HG03432 (cell line): ENCODE data around the gene CD276.
A peak's percentile ranks its signal among the peaks of the same experiment; 100 is the strongest.
"Not testable (repeated sequence)": the region's sequence is repeated elsewhere in the genome, so short reads cannot be mapped to it uniquely, and the experiment has no call there.

ENCODE experiments used
- ATAC-seq: cut with Tn5 transposase; IDR thresholded peaks from one replicate; pipeline ENCODE4 v1.9.1; 2021; ENCODE audit warnings: mild to moderate bottlenecking, moderate library complexity; ENCODE audit not compliant: unreplicated experiment

Gene CD276

DNA sequence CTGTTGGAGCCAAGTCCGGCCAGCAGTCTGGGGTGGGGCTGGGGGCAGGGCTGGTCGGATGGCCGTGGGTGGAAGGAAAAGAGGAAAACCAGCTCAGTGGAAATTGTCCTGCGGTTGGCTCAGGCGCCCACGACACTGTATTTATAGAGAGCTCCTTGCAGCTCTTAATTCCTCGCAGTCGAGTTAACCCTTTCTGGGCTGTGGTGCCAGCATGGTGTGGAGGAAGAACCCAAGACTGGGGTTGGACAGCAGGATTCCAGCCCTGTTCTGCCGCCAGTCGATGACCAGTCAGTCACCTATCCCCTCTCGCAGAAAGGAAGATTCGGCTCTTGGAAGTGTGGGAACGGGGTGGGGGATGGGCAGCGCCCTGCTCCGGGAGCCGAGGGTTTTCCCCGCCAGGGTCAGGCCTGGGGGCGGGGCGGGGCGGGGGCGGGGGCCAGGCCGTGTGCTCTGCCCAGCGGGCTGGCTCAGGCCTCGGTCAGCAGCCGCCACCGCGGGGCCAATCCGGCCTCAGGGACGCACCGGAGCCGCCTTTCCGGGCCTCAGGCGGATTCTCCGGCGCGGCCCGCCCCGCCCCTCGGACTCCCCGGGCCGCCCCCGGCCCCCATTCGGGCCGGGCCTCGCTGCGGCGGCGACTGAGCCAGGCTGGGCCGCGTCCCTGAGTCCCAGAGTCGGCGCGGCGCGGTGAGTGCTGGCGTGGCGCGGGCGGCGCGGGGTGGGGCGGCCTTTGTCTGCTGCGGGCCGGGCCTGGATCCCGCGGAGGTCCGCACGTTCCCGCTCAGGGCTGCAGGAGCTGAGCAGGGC, at the start of gene CD276:
TSS of gene CD276 (plus strand) at position 607 of the 804 bp plus-strand sequence. CDS start 15,257 bp downstream, outside the sequence.
- peak; percentile 45 for ATAC-seq

GRCh38 chr15:73637527-73637926, 46.7 kb upstream of the CD276 start:
- no peak for ATAC-seq

GRCh38 chr15:73639464-73639863, 44.7 kb upstream of the CD276 start:
- not testable (repeated sequence) for ATAC-seq

DNA sequence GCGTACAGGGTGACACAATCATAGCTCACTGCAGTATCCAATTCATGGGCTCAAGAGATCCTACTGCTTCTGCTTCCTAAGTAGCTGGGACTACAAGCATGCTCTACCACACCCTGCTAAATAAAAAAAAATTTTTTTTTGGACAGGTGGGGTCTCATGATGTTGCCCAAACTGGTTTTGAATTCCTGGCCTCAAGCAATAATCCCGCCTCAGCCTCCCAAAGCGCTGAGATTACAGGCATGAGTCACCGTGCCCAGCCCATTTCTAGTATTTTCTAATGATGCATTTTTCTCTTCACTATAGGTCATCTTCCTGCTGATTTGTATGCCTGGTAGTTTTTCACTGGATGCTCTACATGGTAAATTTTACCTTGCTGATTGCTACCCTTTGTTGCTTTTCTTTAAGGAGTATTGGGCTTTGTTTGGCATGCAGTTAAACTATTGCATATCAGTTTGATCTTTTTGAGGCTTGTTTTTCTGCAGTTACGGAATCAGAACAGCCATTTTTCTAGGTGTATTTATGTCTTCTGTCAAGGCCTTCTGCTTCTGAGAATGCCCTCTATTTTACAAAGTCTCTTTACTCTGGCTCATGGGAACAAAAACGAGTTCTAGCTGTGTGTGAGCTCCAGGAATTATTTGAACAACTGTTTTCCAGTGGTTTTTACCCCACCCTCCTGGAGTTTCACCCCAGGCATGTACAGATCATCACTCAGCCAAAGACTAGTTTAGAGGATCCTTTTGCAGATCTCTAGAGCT, 36.7 kb upstream of the CD276 start:
- ATAC-seq = no peak

DNA sequence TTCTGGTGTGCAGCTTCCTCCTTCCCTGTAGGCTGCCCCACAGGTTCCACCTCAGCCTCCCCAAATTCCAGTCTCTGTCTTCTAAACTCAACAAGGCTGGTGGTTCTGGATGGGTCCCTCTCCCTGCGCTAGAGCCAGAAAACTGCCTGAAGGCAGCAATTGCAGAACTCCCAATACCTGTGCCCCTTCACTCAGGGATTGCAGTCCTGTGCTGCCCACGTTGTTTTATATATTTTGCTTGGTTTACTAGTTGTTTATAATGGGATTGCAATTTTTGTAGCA, 36.2 kb upstream of the CD276 start:
- ATAC-seq = no peak

DNA sequence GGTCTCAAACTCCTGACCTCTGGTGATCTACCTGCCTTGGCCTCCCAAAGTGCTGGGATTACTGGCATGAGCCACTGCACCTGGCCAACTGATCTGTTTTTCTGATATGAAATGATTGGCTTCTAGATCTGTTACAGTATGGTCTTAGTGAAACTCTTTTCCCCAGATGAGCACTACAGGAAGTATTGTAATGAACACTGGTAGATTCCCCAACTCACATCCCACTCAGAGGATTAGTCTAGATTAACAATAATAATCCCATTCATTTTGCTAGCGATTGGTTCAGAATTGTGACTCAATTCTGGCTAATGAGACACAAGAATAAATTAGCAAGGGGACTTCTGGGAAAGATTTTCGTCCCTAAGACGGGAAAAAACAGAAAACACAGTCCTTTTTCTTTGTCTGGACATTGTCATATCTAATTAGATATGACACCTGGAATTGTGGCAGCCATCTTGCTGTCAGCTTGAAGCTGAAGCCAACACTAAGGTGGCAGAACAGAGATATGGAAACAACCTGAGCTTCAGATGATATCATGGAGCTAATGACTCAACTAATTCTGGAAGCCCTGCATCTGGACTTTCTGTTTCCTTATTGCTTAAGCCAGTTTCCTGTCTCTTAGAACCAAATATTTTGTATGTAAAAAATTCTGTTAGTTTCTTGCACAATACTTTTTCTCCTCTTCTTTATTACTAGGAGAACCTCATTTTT, 33.6 kb upstream of the CD276 start:
- no peak for ATAC-seq

DNA sequence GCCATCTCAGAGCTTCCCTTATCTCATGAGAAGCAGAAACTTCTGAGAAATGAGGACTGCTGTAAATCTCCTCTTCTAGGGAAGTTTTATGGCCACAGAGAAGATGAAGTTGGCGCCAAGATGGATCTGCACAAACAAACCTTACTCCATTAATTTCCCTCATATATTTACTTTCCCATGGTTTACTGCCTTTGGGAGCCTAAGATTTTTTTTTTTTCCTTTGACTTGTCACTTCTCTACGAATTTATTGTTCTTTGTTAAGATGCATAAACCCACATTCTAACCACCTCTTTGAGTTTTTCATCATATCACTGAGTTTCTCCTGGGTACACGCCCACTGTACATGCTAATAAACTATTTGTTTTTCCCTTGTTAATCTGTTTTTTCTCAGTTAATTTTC, 29.5 kb upstream of the CD276 start:
- ATAC-seq = no peak

DNA sequence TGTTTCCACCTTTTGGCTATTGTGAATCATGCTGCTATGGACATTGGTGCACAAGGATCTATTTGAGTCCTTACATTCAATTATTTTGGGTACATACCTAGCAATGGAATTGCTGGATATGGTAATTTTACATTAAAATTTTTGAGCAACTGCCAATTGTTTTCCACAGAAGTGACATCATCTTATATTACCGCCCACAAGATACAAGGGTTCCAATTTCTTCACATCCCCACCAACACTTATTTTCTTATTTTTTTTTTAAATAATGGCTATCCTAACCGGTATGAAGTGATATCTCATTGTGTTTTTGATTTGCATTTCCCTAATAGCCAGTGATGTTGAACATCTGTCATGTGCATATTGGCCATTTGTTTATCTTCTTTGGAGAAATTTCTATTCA, 28.5 kb upstream of the CD276 start:
- ATAC-seq = no peak

GRCh38 chr15:73658645-73659044, 25.5 kb upstream of the CD276 start:
- no peak for ATAC-seq

GRCh38 chr15:73660455-73660854, 23.7 kb upstream of the CD276 start:
- no peak for ATAC-seq

GRCh38 chr15:73674587-73674986, 9.6 kb upstream of the CD276 start:
- no peak for ATAC-seq

- ATAC-seq = no peak
These were observed 7.0 kb upstream of the CD276 start for GRCh38 chr15:73677146-73677607.

GRCh38 chr15:73677733-73678132, 6.5 kb upstream of the CD276 start:
- no peak for ATAC-seq

GRCh38 chr15:73678498-73678897, 5.7 kb upstream of the CD276 start:
- ATAC-seq = no peak

DNA sequence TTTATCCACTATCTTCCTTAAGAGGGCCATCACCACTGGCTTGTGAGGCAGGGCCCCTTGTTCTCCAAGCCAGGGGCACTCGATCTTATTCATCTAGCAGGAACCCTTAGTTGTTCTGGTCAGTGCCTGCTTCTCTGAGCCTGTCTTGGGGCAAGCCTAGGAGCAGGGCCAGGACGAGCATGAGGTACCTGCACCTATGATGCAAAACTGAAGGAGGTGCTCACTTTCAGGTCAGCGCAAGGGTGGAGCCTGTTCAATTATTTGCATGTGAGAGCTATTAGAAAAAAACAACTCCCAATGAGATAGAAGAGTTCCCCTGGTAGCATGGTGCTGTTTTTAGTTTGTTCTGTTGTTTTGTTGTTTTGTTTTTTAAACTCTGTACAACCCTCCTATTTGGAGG, 5.0 kb upstream of the CD276 start:
- no peak for ATAC-seq

- no peak for ATAC-seq
These were observed 4.2 kb upstream of the CD276 start for GRCh38 chr15:73679964-73680363.

DNA sequence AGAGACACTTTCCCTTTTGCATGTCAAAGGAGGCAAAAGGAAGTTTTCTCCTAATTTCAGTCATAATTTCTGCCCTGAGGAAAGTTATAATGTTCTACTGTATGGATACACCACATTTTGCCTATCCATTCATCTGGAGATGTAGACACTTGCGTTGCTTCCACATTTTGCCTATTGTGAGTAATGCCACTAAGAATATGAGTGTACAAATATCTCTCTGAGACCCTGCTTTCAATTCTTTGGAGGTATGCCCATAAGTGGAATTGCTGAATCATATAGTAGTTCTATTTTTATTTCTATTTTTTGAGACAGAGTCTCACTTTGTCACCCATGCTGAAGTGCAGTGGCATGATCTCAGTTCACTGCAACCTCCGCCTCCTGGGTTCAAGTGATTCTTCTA, 3.6 kb upstream of the CD276 start:
- no peak for ATAC-seq

- no peak for ATAC-seq
These were observed 3.1 kb upstream of the CD276 start for GRCh38 chr15:73681063-73681462.

GRCh38 chr15:73681856-73682599, 2.2 kb upstream of the CD276 start:
- ATAC-seq = no peak

DNA sequence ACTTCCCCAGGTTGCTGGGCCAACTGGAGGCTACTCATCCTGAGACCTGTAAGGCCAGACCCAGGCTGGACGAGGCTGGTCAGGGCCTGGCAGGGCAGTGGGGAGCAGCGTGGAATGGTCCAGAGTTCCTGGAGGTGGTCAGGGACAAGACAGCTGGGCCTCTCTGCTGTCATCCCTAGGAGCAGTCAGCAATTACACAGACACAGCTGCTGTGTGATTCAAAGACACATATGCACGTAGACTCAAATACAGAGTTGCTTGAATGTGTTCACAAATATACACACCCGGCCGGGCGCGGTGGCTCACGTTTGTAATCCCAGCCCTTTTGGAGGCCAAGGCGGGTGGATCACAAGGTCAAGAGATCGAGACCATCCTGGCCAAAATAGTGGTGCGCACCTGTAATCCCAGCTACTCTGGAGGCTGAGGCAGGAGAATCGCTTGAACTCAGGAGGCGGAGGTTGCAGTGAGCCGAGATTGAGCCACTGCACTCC, 1.5 kb upstream of the CD276 start:
- no peak for ATAC-seq

GRCh38 chr15:73683257-73683776, 866 bp upstream of the CD276 start:
- ATAC-seq = no peak
